OCI-M2 (cell line): ENCODE data around the gene PRR7.

Experiments used
- DNase-seq: peaks from one replicate; lab custom pipeline; 2025; ENCODE audit not compliant: unreplicated experiment; lab: John Stamatoyannopoulos, UW

The PRR7 gene

GRCh38 chr5:177435847-177436536, 10.6 kb upstream of the PRR7 start:
- DNase-seq, result no peak

- DNase-seq, result no peak
Measured at GRCh38 chr5:177437623-177438022, 9.0 kb upstream of the PRR7 start.

- no peak for DNase-seq
Measured at GRCh38 chr5:177438468-177438867, 8.1 kb upstream of the PRR7 start.

GRCh38 chr5:177439518-177440053, 7.0 kb upstream of the PRR7 start:
- no peak for DNase-seq

GRCh38 chr5:177440211-177440989, 6.2 kb upstream of the PRR7 start:
- no peak for DNase-seq

- DNase-seq, result no peak
Measured at GRCh38 chr5:177440990-177441780, 5.4 kb upstream of the PRR7 start.

GRCh38 chr5:177442066-177442826, 4.4 kb upstream of the PRR7 start:
- no peak for DNase-seq

- no peak for DNase-seq
Measured at GRCh38 chr5:177443144-177443983, 3.2 kb upstream of the PRR7 start.

GRCh38 chr5:177444106-177445051, 2.2 kb upstream of the PRR7 start:
- DNase-seq, result no peak

- DNase-seq, result no peak
Measured at GRCh38 chr5:177445052-177445916, 1.3 kb upstream of the PRR7 start.

GRCh38 chr5:177445917-177446199, 756 bp upstream of the PRR7 start:
- DNase-seq, result no peak

- no peak for DNase-seq
Measured at GRCh38 chr5:177447066-177447610, 524 bp downstream of the PRR7 start.

- DNase-seq, result no peak
Measured at GRCh38 chr5:177447611-177448243, 1.1 kb downstream of the PRR7 start.

- DNase-seq, result no peak
Measured at GRCh38 chr5:177448244-177448950, 1.8 kb downstream of the PRR7 start.

- no peak for DNase-seq
Measured at GRCh38 chr5:177449140-177450061, 2.8 kb downstream of the PRR7 start.
